ENCODE data around the gene ODR4.
A peak's percentile ranks its signal among the peaks of the same experiment; 100 is the strongest.
"Not testable (repeated sequence)": the region's sequence is repeated elsewhere in the genome, so short reads cannot be mapped to it uniquely, and the experiment has no call there.

Gene ODR4

GRCh38 chr1:186375152-186375928 lies at the start of gene ODR4, which contains the start of gene TPR:
ODR4 (plus strand) TSS chr1:186375838; CDS start chr1:186379786, 3,948 bp downstream.
TPR (minus strand) TSS chr1:186375253; CDS start chr1:186375028, 225 bp downstream.
- peak; percentile 97 for DNase-seq

GRCh38 chr1:186326009-186326408 lies 49.6 kb upstream of the ODR4 start:
- DNase-seq: no peak

GRCh38 chr1:186327331-186327730 lies 48.3 kb upstream of the ODR4 start:
- DNase-seq: no peak

- no peak for DNase-seq
Measured at GRCh38 chr1:186330758-186331157, 44.9 kb upstream of the ODR4 start.

GRCh38 chr1:186337554-186337953 lies 38.1 kb upstream of the ODR4 start:
- DNase-seq: no peak

- no peak for DNase-seq
Measured at GRCh38 chr1:186340772-186341171, 34.9 kb upstream of the ODR4 start.

- DNase-seq: not testable (repeated sequence)
Measured at GRCh38 chr1:186347837-186348691, 27.6 kb upstream of the ODR4 start.

- peak; percentile 7 for DNase-seq
Measured at GRCh38 chr1:186374303-186375151, 1.1 kb upstream of the ODR4 start.

- DNase-seq: no peak
Measured at GRCh38 chr1:186375929-186376319, 286 bp downstream of the ODR4 start.

- no peak for DNase-seq
Measured at GRCh38 chr1:186386725-186387383, 11.2 kb downstream of the ODR4 start.

- DNase-seq: no peak
Measured at GRCh38 chr1:186390925-186391324, 15.3 kb downstream of the ODR4 start.

- DNase-seq: no peak
Measured at GRCh38 chr1:186391841-186392240, 16.2 kb downstream of the ODR4 start.

GRCh38 chr1:186392711-186393110 lies 17.1 kb downstream of the ODR4 start:
- not testable (repeated sequence) for DNase-seq

GRCh38 chr1:186401446-186401845 lies 25.8 kb downstream of the ODR4 start:
- not testable (repeated sequence) for DNase-seq

- DNase-seq: no peak
Measured at GRCh38 chr1:186403632-186404031, 28.0 kb downstream of the ODR4 start.

- DNase-seq: peak; percentile 48
Measured at GRCh38 chr1:186404454-186405051, 28.9 kb downstream of the ODR4 start.

- no peak for DNase-seq
Measured at GRCh38 chr1:186409091-186409490, 33.5 kb downstream of the ODR4 start.

GRCh38 chr1:186413319-186413718 lies 37.7 kb downstream of the ODR4 start:
- no peak for DNase-seq

- peak; percentile 20 for DNase-seq
Measured at GRCh38 chr1:186418503-186418902, 42.9 kb downstream of the ODR4 start.

GRCh38 chr1:186420311-186420710 lies 44.7 kb downstream of the ODR4 start:
- DNase-seq: no peak

GRCh38 chr1:186420923-186421322 lies 45.3 kb downstream of the ODR4 start:
- DNase-seq: no peak

- no peak for DNase-seq
Measured at GRCh38 chr1:186421446-186421845, 45.8 kb downstream of the ODR4 start.
